Sigmoid colon (tissue), 4 donors: ENCODE measurements around the gene DNAH3.

Experiments
- EP300 ChIP-seq, 4 donors: sonication (generic); formaldehyde crosslinking; IDR thresholded peaks; one replicate each; pipeline ENCODE4 v1.6.1; 2017; ENCODE audit warnings: antibody characterized with exemption in 4 of 4
- POLR2AphosphoS5 ChIP-seq, 4 donors: sonication (generic); formaldehyde crosslinking; IDR thresholded peaks; one replicate each; pipeline ENCODE4 v1.6.1; 2017; ENCODE audit warnings: antibody characterized with exemption in 4 of 4

DNA sequence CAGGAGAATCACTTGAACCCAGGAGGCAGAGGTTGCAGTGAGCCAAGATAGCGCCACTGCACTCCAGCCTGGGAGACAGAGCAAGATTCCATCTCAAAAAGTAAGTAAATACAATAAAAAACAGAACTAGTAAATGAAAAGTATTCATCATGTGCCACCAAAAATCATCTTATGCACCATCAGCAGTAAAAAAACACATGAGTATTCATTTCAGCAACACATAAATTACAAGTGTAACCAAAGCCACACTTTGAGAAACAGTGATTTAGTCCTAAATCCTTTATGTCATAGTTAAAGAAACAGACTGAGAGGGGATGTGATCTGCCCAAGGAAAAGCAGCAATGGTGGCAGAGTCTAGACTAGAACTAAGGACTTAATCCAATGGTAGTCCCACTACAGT lies 263.4 kb downstream of the DNAH3 start:
- TF ChIP-seq EP300 (IDR thresholded peaks at IDR 0.05): no peak
- no peak for TF ChIP-seq POLR2AphosphoS5 (IDR thresholded peaks at IDR 0.05)
